Endodermal cell (in vitro differentiated cells): Measurements from ENCODE around the gene PAX7. TPM values are rescaled to one million over a fixed set of nuclear protein-coding genes. Genes with fewer than 3 reads are reported as not detected.

Source experiments
- DNase-seq: peaks from one replicate; pipeline ENCODE4 v3.0.0-alpha.2; 2017
- H3K27ac ChIP-seq: 2 replicates; pipeline ENCODE4 v1.5.1; 2013; ENCODE audit warnings: mild to moderate bottlenecking, low read depth, low read length, moderate library complexity
- H3K27me3 ChIP-seq: 2 replicates; pipeline ENCODE4 v1.6.1; 2013; ENCODE audit warnings: mild to moderate bottlenecking, low read length, moderate library complexity; ENCODE audit not compliant: insufficient read depth, control insufficient read depth, poor library complexity, severe bottlenecking
- H3K36me3 ChIP-seq: 2 replicates; pipeline ENCODE4 v1.7.0; 2013; ENCODE audit warnings: mild to moderate bottlenecking, low read length, moderate library complexity; ENCODE audit not compliant: control insufficient read depth, insufficient read depth
- H3K4me1 ChIP-seq: one replicate; pipeline ENCODE4 v1.7.0; 2013; ENCODE audit warnings: low read length; ENCODE audit not compliant: control insufficient read depth, insufficient read depth
- H3K4me3 ChIP-seq: 2 replicates; pipeline ENCODE4 v1.5.1; 2013; ENCODE audit warnings: mild to moderate bottlenecking, low read length, moderate library complexity
- H3K9ac ChIP-seq: 2 replicates; pipeline ENCODE4 v1.6.1; 2013; ENCODE audit warnings: mild to moderate bottlenecking, low read length, moderate library complexity; ENCODE audit not compliant: poor library complexity, severe bottlenecking; ENCODE audit errors: extremely low read depth
- H3K9me3 ChIP-seq: 2 replicates; pipeline ENCODE4 v1.6.1; 2013; ENCODE audit warnings: mild to moderate bottlenecking, low read length, moderate library complexity; ENCODE audit not compliant: control insufficient read depth
- H3K27ac Mint-ChIP-seq: 2 replicates; pipeline ENCODE4 v1.8.0; 2020; ENCODE audit warnings: mixed read lengths
- H3K27me3 Mint-ChIP-seq: 2 replicates; pipeline ENCODE4 v1.8.0; 2021; ENCODE audit warnings: mild to moderate bottlenecking, mixed read lengths; ENCODE audit not compliant: insufficient read depth
- H3K36me3 Mint-ChIP-seq: 2 replicates; pipeline ENCODE4 v1.8.0; 2020; ENCODE audit warnings: low read depth, mixed read lengths
- H3K4me1 Mint-ChIP-seq: 2 replicates; pipeline ENCODE4 v1.8.0; 2020; ENCODE audit warnings: mixed read lengths
- H3K4me3 Mint-ChIP-seq: 2 replicates; pipeline ENCODE4 v1.8.0; 2020; ENCODE audit warnings: mild to moderate bottlenecking, moderate library complexity, mixed read lengths
- H3K9me3 Mint-ChIP-seq: 2 replicates; pipeline ENCODE4 v1.8.0; 2020; ENCODE audit warnings: mild to moderate bottlenecking, mixed read lengths
- CTCF ChIP-seq: fragments of 200-600 bp; sonication (generic); conservative IDR thresholded peaks from 2 replicates; pipeline ENCODE4 v1.5.0; 2021; ENCODE audit warnings: antibody characterized with exemption, mild to moderate bottlenecking
- WGBS, 2 experiments: methylation state at CpG; one replicate each; pipeline versions ENCODE4 v1.1.5 to v1.1.7; 2013; ENCODE audit warnings: missing lambda C conversion rate in 2 of 2, mixed read lengths in 1 of 2; ENCODE audit not compliant: insufficient coverage in 1 of 2, insufficient read length in 1 of 2; 5-methylcytosine and 5-hydroxymethylcytosine counted together
- total RNA-seq, 2 donors: library from RNA; stranded (reverse); fragmentation: NEBNext Ultra II Directional in 1 of 2; extraction: Animal tissue kit (Norgen Biotek cat#: 25700) in 1 of 2; gene quantifications; 2 replicates in 1 of 2; 3 replicates in 1 of 2; pipeline ENCODE4 v1.2.1, GENCODE V29; 2021

The PAX7 gene
- total RNA-seq, 2 donors from 2014 or later: 2.2 to 2.4 TPM

GRCh38 chr1:18658831-18659230, 28.2 kb downstream of the PAX7 start:
- DNase-seq: no peak
- 92 to 93% methylated on average over 1 of the region's 1 CpG for WGBS, 2 experiments
- Histone ChIP-seq H3K4me1 (peaks cover 2% of the 10 kb centered on the region), H3K9me3 (no peaks in the 10 kb centered on the region), H3K4me3 (no peak overlapping the region), H3K27ac (no peak overlapping the region), H3K36me3 (no peaks in the 10 kb centered on the region), H3K27me3 (peaks cover 100% of the 10 kb centered on the region), H3K9ac (no peak overlapping the region)
- Mint-ChIP-seq H3K4me3 (no peak overlapping the region), H3K27ac (no peak overlapping the region), H3K4me1 (peaks cover 6% of the 10 kb centered on the region), H3K9me3 (no peaks in the 10 kb centered on the region), H3K36me3 (no peaks in the 10 kb centered on the region), H3K27me3 (peaks cover 99% of the 10 kb centered on the region)
- no peak for TF ChIP-seq CTCF

GRCh38 chr1:18661404-18662285, 31.0 kb downstream of the PAX7 start:
- WGBS, 2 experiments: 67 to 83% methylated on average over 12 to 17 of the region's 17 CpGs
- Mint-ChIP-seq H3K9me3 (no peaks in the 10 kb centered on the region), H3K36me3 (no peaks in the 10 kb centered on the region), H3K4me3 (no peak overlapping the region), H3K4me1 (no peaks in the 10 kb centered on the region), H3K27ac (no peak overlapping the region), H3K27me3 (peaks cover 99% of the 10 kb centered on the region)
- Histone ChIP-seq H3K27me3 (peaks cover 99% of the 10 kb centered on the region), H3K9ac (no peak overlapping the region), H3K36me3 (no peaks in the 10 kb centered on the region), H3K9me3 (no peaks in the 10 kb centered on the region), H3K4me3 (no peak overlapping the region), H3K27ac (peak overlapping the region; percentile 5), H3K4me1 (no peaks in the 10 kb centered on the region)
- no peak for DNase-seq
- no peak for TF ChIP-seq CTCF

- H3K9ac ChIP-seq: no peak overlapping the region
- H3K4me1 ChIP-seq: no peaks in the 10 kb centered on the region
- no peak for DNase-seq
- H3K4me1 Mint-ChIP-seq: no peaks in the 10 kb centered on the region
- no peak overlapping the region for H3K27ac Mint-ChIP-seq
- no peak overlapping the region for H3K27ac ChIP-seq
- no peaks in the 10 kb centered on the region for H3K9me3 ChIP-seq
- peaks cover 99% of the 10 kb centered on the region for H3K27me3 Mint-ChIP-seq
- H3K36me3 Mint-ChIP-seq: no peaks in the 10 kb centered on the region
- H3K27me3 ChIP-seq: peaks cover 99% of the 10 kb centered on the region
- H3K9me3 Mint-ChIP-seq: no peaks in the 10 kb centered on the region
- H3K4me3 Mint-ChIP-seq: no peak overlapping the region
- WGBS, 2 experiments: 80 to 85% methylated on average over 5 of the region's 5 CpGs
- no peaks in the 10 kb centered on the region for H3K36me3 ChIP-seq
- H3K4me3 ChIP-seq: no peak overlapping the region
- TF ChIP-seq CTCF: no peak
These were observed 31.6 kb downstream of the PAX7 start for GRCh38 chr1:18662286-18662639.
